Measurements from ENCODE around the gene PCMTD2.

- TF ChIP-seq CTCF (IDR thresholded peaks at IDR 0.05): no peak
- TF ChIP-seq POLR2A (IDR thresholded peaks at IDR 0.05): no peak
Measured at GRCh38 chr20:64222851-64223525, 32.6 kb upstream of the PCMTD2 start.
